ENCODE data around the gene CYP19A1. TPM values are rescaled to one million over a fixed set of nuclear protein-coding genes. Genes with fewer than 3 reads are reported as not detected.
A peak's percentile ranks its signal among the peaks of the same experiment; 100 is the strongest.

CYP19A1 gene
- polyA plus RNA-seq (ENCODE audit: insufficient read length) = not detected
- long read RNA-seq, donor 1 = 0 reads
- long read RNA-seq, donor 2 = 0 reads
- long read RNA-seq, donor 3 = 0 reads
- long read RNA-seq, donor 4 = 0 reads
- long read RNA-seq, donor 5 = 0 reads
- long read RNA-seq, donor 6 = 0 reads
- long read RNA-seq, donor 7 = 0 reads
- long read RNA-seq, donor 8 = 0 reads

GRCh38 chr15:51338496-51338895 lies at the start of gene CYP19A1:
CYP19A1 (minus strand) TSS chr15:51338596; CDS start chr15:51242912, 95,684 bp downstream.
- no peak for DNase-seq

GRCh38 chr15:51387699-51388041 lies 49.3 kb upstream of the CYP19A1 start:
- DNase-seq = no peak

GRCh38 chr15:51386960-51387698 lies 48.7 kb upstream of the CYP19A1 start:
- no peak for DNase-seq

- DNase-seq = no peak
These were observed 48.1 kb upstream of the CYP19A1 start for GRCh38 chr15:51386486-51386885.

GRCh38 chr15:51386029-51386428 lies 47.6 kb upstream of the CYP19A1 start:
- no peak for DNase-seq

GRCh38 chr15:51382787-51383186 lies 44.4 kb upstream of the CYP19A1 start:
- DNase-seq = peak; percentile 50

- DNase-seq = peak; percentile 65
These were observed 42.8 kb upstream of the CYP19A1 start for GRCh38 chr15:51380999-51381806.

- no peak for DNase-seq
These were observed 41.0 kb upstream of the CYP19A1 start for GRCh38 chr15:51379390-51379789.

GRCh38 chr15:51378406-51378805 lies 40.0 kb upstream of the CYP19A1 start:
- no peak for DNase-seq

GRCh38 chr15:51377038-51377786 lies 38.8 kb upstream of the CYP19A1 start:
- DNase-seq = no peak

- DNase-seq = no peak
These were observed 37.7 kb upstream of the CYP19A1 start for GRCh38 chr15:51375966-51376640.

GRCh38 chr15:51374131-51374530 lies 35.7 kb upstream of the CYP19A1 start:
- no peak for DNase-seq

GRCh38 chr15:51371266-51371665 lies 32.9 kb upstream of the CYP19A1 start:
- DNase-seq = no peak

- DNase-seq = no peak
These were observed 31.0 kb upstream of the CYP19A1 start for GRCh38 chr15:51369451-51369761.

GRCh38 chr15:51368751-51369450 lies 30.5 kb upstream of the CYP19A1 start:
- DNase-seq = no peak

- no peak for DNase-seq
These were observed 29.9 kb upstream of the CYP19A1 start for GRCh38 chr15:51368307-51368706.

- DNase-seq = no peak
These were observed 29.1 kb upstream of the CYP19A1 start for GRCh38 chr15:51367322-51367976.

- no peak for DNase-seq
These were observed 28.5 kb upstream of the CYP19A1 start for GRCh38 chr15:51366920-51367319.

GRCh38 chr15:51366071-51366470 lies 27.7 kb upstream of the CYP19A1 start:
- no peak for DNase-seq

GRCh38 chr15:51365417-51365816 lies 27.0 kb upstream of the CYP19A1 start:
- DNase-seq = no peak

GRCh38 chr15:51363383-51363782 lies 25.0 kb upstream of the CYP19A1 start:
- DNase-seq = no peak

Measured in left kidney (tissue), 8 donors.